Stomach (tissue), 9 donors: ENCODE results near the gene ZNF785. TPM values are rescaled to one million over a fixed set of nuclear protein-coding genes. Genes with fewer than 3 reads are reported as not detected.

Source experiments
- DNase-seq, 2 donors: peaks; one replicate each; pipeline versions ENCODE4 v3.0.0 to v3.0.0-alpha.2; 2013 to 2019
- H3K27ac ChIP-seq, 5 donors: fragments of 200-600 bp in 4 of 5; sonication (generic) in 4 of 5; one replicate each; pipeline ENCODE4 v1.5.1; 2013 to 2019; ENCODE audit warnings: mild to moderate bottlenecking in 1 of 5, moderate library complexity in 1 of 5
- H3K27me3 ChIP-seq, 3 donors: fragments of 200-600 bp; sonication (generic); one replicate each; pipeline ENCODE4 v1.5.1; 2017 to 2019; ENCODE audit warnings: mixed run types in 1 of 3
- H3K36me3 ChIP-seq, 4 donors: fragments of 200-600 bp; sonication (generic); 1 replicate in 3 of 4; 2 replicates in 1 of 4; pipeline ENCODE4 v1.5.1; 2016 to 2019
- H3K4me1 ChIP-seq, 4 donors: fragments of 200-600 bp; sonication (generic); one replicate each; pipeline ENCODE4 v1.5.1; 2016 to 2019
- H3K4me3 ChIP-seq, 4 donors: fragments of 200-600 bp; sonication (generic) in 3 of 4; one replicate each; pipeline ENCODE4 v1.5.1; 2016 to 2019; ENCODE audit warnings: mild to moderate bottlenecking in 1 of 4
- H3K9me3 ChIP-seq, 4 donors: fragments of 200-600 bp; sonication (generic); one replicate each; pipeline ENCODE4 v1.5.1; 2016 to 2019
- EP300 ChIP-seq: sonication (generic); formaldehyde crosslinking; IDR thresholded peaks from one replicate; pipeline ENCODE4 v1.6.1; 2017; ENCODE audit warnings: antibody characterized with exemption
- POLR2A ChIP-seq, 4 donors: fragments of 450-650 bp; IDR thresholded peaks; one replicate each; pipeline ENCODE4 v1.6.1; 2016; ENCODE audit warnings: antibody characterized with exemption in 4 of 4, control low read depth in 2 of 4, mild to moderate bottlenecking in 1 of 4, moderate library complexity in 1 of 4
- POLR2AphosphoS5 ChIP-seq, 3 donors: sonication (generic); formaldehyde crosslinking; IDR thresholded peaks; one replicate each; pipeline ENCODE4 v1.6.1; 2016; ENCODE audit warnings: antibody characterized with exemption in 3 of 3
- WGBS, 5 donors: extraction: QIAGEN DNeasy Blood & Tissue Kit in 3 of 5; methylation state at CpG; one replicate each; pipeline versions ENCODE4 v1.1.5 to v1.1.7; 2013 to 2018; 5-methylcytosine and 5-hydroxymethylcytosine counted together
- intact Hi-C: fragments of 100-400 bp; cut with DNase I; formaldehyde crosslinking; loops from one replicate; pipeline ENCODE4 v1.15.1; 2023; ENCODE audit warnings: low total_unique reads
- polyA plus RNA-seq, 3 donors: library from polyadenylated mRNA; stranded (reverse); fragments of 200-250 nt; gene quantifications; one replicate each; pipeline ENCODE4 v1.2.3, GENCODE V29; 2013
- total RNA-seq, 5 donors: library from RNA; depleted of rRNA; stranded (reverse); fragments of >200 nt; gene quantifications; one replicate each; pipeline versions ENCODE4 v1.1.0 to v1.2.3, GENCODE V29; 2014 to 2016
- TF ChIP-seq, protein P1 (sequence below), 7 experiments: fragments of 450-650 bp in 4 of 7; fragments of 200-600 bp in 3 of 7; sonication (generic) in 3 of 7; IDR thresholded peaks; one replicate each; pipeline ENCODE4 v1.5.1; 2016 to 2019; ENCODE audit warnings: antibody characterized with exemption in 7 of 7, control low read depth in 2 of 7, mild to moderate bottlenecking in 1 of 7
- donor health status: healthy with polysubstance abuse.
- donor health status: Bipolar disorder and iron deficiency.
- donor health status: healthy.

Gene ZNF785
- total and polyA plus RNA-seq, 8 donors: 3.8 to 49.0 (median 8.4) TPM

DNA sequence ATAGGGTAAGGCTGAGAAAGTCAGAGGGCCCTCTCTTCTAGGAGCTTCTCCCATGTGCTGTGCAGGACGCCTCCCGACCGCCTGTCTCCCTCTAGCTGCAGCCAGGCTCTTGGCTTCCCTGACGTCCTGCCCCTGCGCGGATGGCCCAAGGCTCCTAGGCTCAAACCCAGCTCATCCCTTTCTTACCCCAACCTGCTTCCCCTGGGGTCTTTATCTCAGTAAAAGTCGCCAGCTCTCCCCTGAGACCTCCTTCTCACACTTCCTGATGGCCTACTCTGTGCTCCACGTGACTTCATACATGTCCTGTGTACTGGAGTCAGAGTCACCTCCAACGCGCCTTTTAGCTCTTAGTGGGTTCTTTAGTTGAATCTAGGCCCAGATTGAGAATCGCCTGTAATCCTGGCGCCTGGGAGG lies 49.7 kb downstream of the ZNF785 start:
- no peaks in the 10 kb centered on the region for H3K27me3 ChIP-seq
- peak overlapping the region; percentile 97 to 98 (median 98) for H3K27ac ChIP-seq
- H3K4me3 ChIP-seq: peak overlapping the region; percentile 60 to 81 (median 76)
- H3K9me3 ChIP-seq: no peaks in the 10 kb centered on the region
- intact Hi-C loops: no loop called here
- peaks cover 13 to 24% (median 23%) of the 10 kb centered on the region in 4 donors for H3K36me3 ChIP-seq
- TF ChIP-seq POLR2AphosphoS5 (IDR thresholded peaks at IDR 0.05) (peak in 1 of 3 donors; percentile 44), EP300 (no peak), POLR2A (IDR thresholded peaks at IDR 0.05) (no peak)
- TF ChIP-seq, protein P1, sequence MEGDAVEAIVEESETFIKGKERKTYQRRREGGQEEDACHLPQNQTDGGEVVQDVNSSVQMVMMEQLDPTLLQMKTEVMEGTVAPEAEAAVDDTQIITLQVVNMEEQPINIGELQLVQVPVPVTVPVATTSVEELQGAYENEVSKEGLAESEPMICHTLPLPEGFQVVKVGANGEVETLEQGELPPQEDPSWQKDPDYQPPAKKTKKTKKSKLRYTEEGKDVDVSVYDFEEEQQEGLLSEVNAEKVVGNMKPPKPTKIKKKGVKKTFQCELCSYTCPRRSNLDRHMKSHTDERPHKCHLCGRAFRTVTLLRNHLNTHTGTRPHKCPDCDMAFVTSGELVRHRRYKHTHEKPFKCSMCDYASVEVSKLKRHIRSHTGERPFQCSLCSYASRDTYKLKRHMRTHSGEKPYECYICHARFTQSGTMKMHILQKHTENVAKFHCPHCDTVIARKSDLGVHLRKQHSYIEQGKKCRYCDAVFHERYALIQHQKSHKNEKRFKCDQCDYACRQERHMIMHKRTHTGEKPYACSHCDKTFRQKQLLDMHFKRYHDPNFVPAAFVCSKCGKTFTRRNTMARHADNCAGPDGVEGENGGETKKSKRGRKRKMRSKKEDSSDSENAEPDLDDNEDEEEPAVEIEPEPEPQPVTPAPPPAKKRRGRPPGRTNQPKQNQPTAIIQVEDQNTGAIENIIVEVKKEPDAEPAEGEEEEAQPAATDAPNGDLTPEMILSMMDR (IDR thresholded peaks at IDR 0.05): peak in 5 of 7 experiments; percentile 22 to 68 (median 62)
- DNase-seq: peak; percentile 78 to 91
- peaks cover 22 to 60% (median 36%) of the 10 kb centered on the region in 4 donors for H3K4me1 ChIP-seq
- 24 to 36% (median 25%) methylated on average over 9 to 12 of the region's 12 CpGs for WGBS, 5 donors

GRCh38 chr16:30535106-30535776 lies 50.3 kb downstream of the ZNF785 start:
- H3K4me1 ChIP-seq: peaks cover 22 to 61% (median 35%) of the 10 kb centered on the region in 4 donors
- no peaks in the 10 kb centered on the region for H3K27me3 ChIP-seq
- H3K9me3 ChIP-seq: no peaks in the 10 kb centered on the region
- H3K4me3 ChIP-seq: peak overlapping the region; percentile 60 to 81 (median 76)
- 1 to 7% (median 2%) methylated on average over 18 of the region's 18 CpGs for WGBS, 5 donors
- peaks cover 13 to 29% (median 27%) of the 10 kb centered on the region in 4 donors for H3K36me3 ChIP-seq
- DNase-seq: no peak
- H3K27ac ChIP-seq: peak overlapping the region; percentile 97 to 98 (median 98)
- TF ChIP-seq POLR2A (IDR thresholded peaks at IDR 0.05): no peak
- no peak for TF ChIP-seq EP300
- TF ChIP-seq, protein P1 (IDR thresholded peaks at IDR 0.05): no peak
- TF ChIP-seq POLR2AphosphoS5 (IDR thresholded peaks at IDR 0.05): no peak
- intact Hi-C loops: no loop called here

DNA sequence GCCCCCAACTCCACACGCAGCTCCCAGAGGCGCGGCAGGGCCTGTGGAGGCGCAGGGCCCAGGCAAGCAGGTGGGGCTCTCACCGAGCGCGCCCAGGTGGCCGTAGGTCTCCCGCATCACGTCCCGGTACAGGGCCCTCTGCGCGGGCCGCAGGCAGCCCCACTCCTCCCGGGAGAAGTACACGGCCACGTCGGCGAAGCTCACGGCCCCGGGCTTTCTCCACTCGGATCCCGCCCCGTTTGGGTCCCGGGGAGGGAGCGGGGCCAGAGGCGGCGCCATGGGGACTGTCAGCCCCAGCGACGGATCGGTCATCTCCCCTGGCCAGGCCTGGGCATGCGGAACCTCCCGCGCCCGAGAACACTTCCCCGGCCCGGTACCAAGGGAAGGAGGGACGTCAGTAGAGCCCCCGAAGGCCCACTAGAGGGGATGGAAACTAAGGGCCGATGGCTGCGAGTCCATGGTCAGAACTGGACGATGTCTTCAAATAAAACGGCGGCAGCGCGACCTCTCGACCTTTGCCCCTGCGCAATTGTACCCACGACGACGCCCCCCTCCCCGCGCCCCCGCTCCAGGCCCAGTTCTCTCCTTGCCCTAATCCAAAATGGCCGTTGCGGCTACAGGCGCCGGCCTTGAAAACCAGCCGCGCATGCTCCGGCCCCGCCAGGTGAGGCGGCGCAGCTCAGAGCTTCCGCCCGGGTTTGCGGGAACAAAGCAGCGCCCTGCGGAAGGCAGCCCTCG lies 51.0 kb downstream of the ZNF785 start, which contains the start of gene ZNF747:
ZNF747 (minus strand) TSS at position 491 of the 738 bp plus-strand sequence; CDS start at position 312, 179 bp downstream.
- Histone ChIP-seq H3K4me3 (peak within 1 kb of the TSS; percentile 60 to 81 (median 76)), H3K36me3 (peaks cover 13 to 31% (median 27%) of the 10 kb centered on the region in 4 donors), H3K9me3 (no peaks in the 10 kb centered on the region), H3K4me1 (peaks cover 22 to 56% (median 34%) of the 10 kb centered on the region in 4 donors), H3K27ac (peak within 1 kb of the TSS; percentile 97 to 98 (median 98)), H3K27me3 (no peaks in the 10 kb centered on the region)
- WGBS, 5 donors: 0 to 1% (median 0%) methylated on average over 24 to 70 of the region's 70 CpGs
- intact Hi-C loops: no loop called here
- peak; percentile 93 to 97 for DNase-seq
- TF ChIP-seq POLR2A (IDR thresholded peaks at IDR 0.05) (no peak), EP300 (no peak), POLR2AphosphoS5 (IDR thresholded peaks at IDR 0.05) (peak; percentile 59 to 95 (median 84))
- TF ChIP-seq, protein P1 (IDR thresholded peaks at IDR 0.05): peak in 1 of 7 experiments; percentile 17

DNA sequence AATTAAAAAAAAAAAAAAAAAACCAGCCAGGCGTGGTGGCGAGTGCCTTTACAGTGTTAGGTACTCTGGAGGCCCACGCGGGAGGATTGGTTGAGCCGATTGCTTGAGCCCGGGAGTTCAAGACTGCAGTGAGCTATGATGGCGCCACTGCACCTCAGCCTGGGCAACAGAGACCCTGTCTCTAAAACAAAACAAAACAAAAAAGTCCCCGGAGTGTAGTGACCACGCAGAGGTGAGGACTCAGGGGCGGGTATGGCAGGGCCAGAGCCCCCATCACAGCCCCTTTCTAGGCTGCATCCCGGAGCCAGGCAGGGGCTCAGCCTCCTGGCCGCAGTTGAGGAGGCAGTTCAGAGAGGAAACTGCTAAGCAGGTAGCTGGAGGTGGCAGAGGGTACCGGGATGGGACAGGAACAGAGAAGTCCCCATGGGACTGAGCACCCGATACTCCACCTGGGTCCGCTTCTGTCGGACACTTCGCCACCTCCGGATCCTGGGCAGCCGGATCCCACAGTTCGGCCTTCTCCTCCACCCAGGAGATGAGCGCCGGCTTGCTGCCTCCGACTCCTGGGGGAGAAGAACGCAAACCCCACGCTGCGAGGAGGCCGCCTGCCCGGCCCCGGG lies 51.6 kb downstream of the ZNF785 start:
- no peak for TF ChIP-seq POLR2A (IDR thresholded peaks at IDR 0.05)
- TF ChIP-seq POLR2AphosphoS5 (IDR thresholded peaks at IDR 0.05): no peak
- no peak for TF ChIP-seq EP300
- TF ChIP-seq, protein P1 (IDR thresholded peaks at IDR 0.05): no peak
- Histone ChIP-seq H3K27ac (peak overlapping the region; percentile 97 to 98 (median 98)), H3K4me1 (peaks cover 25 to 59% (median 39%) of the 10 kb centered on the region in 4 donors), H3K4me3 (peak overlapping the region; percentile 60 to 81 (median 76)), H3K36me3 (peaks cover 13 to 31% (median 27%) of the 10 kb centered on the region in 4 donors), H3K27me3 (no peaks in the 10 kb centered on the region), H3K9me3 (no peaks in the 10 kb centered on the region)
- 6 to 12% (median 8%) methylated on average over 25 to 29 of the region's 29 CpGs for WGBS, 5 donors
- intact Hi-C loops: no loop called here
- peak in 1 of 2 donors; percentile 36 for DNase-seq
